ENCODE results near the gene CRISPLD2. TPM values are rescaled to one million over a fixed set of nuclear protein-coding genes. Genes with fewer than 3 reads are reported as not detected.

The CRISPLD2 gene
- total and polyA plus RNA-seq, 10 of the 15 experiments (the other 5 are each of a cell fraction or from before 2014, with no cell fraction given) = 0.03 to 0.30 (median 0.08) TPM; not detected in 5

- POLR2A ChIA-PET = no interaction called here
- in situ Hi-C loops (cut with MboI) = no loop called here
- no peak for ATAC-seq
- no peaks in the 10 kb centered on the region; a peak in 2 of 4 replicates for H3K27me3 ChIP-seq (replicated peaks in 1 of 2; ENCODE audit: control insufficient read depth in 2 of 2, insufficient read depth in 2 of 2, low read length in 1 of 2)
- no peak overlapping the region for H2AFZ ChIP-seq (ENCODE audit: control insufficient read depth, low read depth, low read length)
- SMC1A ChIA-PET (ENCODE audit: uncharacterized antibody, unreplicated experiment) = interaction anchor here (0.9 kb wide), 1 partner anchor 79 kb away, joined by 3 read pairs; no protein-coding TSS in a partner anchor
- intact Hi-C loops (cut with micrococcal nuclease; ENCODE audit: unreplicated experiment) = loop anchor here (1.0 kb wide), 1 partner anchor 24 kb away; no protein-coding TSS in a partner anchor
- H3K4me1 ChIP-seq (ENCODE audit: control insufficient read depth, insufficient read depth, low read length) = no peaks in the 10 kb centered on the region
- no peaks in the 10 kb centered on the region for H4K20me1 ChIP-seq (ENCODE audit: control insufficient read depth, insufficient read depth)
- CTCF ChIA-PET = interaction anchor here (1.4 kb wide), 1 partner anchor 211 kb away, joined by 3 read pairs; no protein-coding TSS in a partner anchor
- no peak overlapping the region for H3K4me2 ChIP-seq (ENCODE audit: control insufficient read depth, insufficient read depth)
- TF ChIP-seq ZNF274 (IDR thresholded peaks at IDR 0.05; ENCODE audit: insufficient read depth, insufficient read length) (no peak), MYC (IDR thresholded peaks at IDR 0.05; ENCODE audit: insufficient read depth, insufficient read length, insufficient replicate concordance, low read length, severe bottlenecking) (no peak), MTA2 (IDR thresholded peaks at IDR 0.05; ENCODE audit: low read depth) (no peak), NR2C1 (IDR thresholded peaks at IDR 0.05) (no peak), NR2C2 (IDR thresholded peaks at IDR 0.05; ENCODE audit: borderline replicate concordance, control insufficient read depth, insufficient read length, low read depth) (no peak), ZNF24 (IDR thresholded peaks at IDR 0.05) (no peak), HDGF (IDR thresholded peaks at IDR 0.05) (no peak), RAD21 (IDR thresholded peaks at IDR 0.05; ENCODE audit: insufficient read depth, low read depth, low read length) (no peak), BHLHE40 (IDR thresholded peaks at IDR 0.05; ENCODE audit: borderline replicate concordance in 1 of 2, low read depth in 2 of 2, low read length in 1 of 2) (no peak), ZNF687 (IDR thresholded peaks at IDR 0.05) (no peak), POLR2AphosphoS2 (IDR thresholded peaks at IDR 0.05; ENCODE audit: low read depth, low read length) (no peak)
- TF ChIP-seq, protein P1, sequence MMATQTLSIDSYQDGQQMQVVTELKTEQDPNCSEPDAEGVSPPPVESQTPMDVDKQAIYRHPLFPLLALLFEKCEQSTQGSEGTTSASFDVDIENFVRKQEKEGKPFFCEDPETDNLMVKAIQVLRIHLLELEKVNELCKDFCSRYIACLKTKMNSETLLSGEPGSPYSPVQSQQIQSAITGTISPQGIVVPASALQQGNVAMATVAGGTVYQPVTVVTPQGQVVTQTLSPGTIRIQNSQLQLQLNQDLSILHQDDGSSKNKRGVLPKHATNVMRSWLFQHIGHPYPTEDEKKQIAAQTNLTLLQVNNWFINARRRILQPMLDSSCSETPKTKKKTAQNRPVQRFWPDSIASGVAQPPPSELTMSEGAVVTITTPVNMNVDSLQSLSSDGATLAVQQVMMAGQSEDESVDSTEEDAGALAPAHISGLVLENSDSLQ (IDR thresholded peaks at IDR 0.05) = no peak
- TF ChIP-seq, protein P2, sequence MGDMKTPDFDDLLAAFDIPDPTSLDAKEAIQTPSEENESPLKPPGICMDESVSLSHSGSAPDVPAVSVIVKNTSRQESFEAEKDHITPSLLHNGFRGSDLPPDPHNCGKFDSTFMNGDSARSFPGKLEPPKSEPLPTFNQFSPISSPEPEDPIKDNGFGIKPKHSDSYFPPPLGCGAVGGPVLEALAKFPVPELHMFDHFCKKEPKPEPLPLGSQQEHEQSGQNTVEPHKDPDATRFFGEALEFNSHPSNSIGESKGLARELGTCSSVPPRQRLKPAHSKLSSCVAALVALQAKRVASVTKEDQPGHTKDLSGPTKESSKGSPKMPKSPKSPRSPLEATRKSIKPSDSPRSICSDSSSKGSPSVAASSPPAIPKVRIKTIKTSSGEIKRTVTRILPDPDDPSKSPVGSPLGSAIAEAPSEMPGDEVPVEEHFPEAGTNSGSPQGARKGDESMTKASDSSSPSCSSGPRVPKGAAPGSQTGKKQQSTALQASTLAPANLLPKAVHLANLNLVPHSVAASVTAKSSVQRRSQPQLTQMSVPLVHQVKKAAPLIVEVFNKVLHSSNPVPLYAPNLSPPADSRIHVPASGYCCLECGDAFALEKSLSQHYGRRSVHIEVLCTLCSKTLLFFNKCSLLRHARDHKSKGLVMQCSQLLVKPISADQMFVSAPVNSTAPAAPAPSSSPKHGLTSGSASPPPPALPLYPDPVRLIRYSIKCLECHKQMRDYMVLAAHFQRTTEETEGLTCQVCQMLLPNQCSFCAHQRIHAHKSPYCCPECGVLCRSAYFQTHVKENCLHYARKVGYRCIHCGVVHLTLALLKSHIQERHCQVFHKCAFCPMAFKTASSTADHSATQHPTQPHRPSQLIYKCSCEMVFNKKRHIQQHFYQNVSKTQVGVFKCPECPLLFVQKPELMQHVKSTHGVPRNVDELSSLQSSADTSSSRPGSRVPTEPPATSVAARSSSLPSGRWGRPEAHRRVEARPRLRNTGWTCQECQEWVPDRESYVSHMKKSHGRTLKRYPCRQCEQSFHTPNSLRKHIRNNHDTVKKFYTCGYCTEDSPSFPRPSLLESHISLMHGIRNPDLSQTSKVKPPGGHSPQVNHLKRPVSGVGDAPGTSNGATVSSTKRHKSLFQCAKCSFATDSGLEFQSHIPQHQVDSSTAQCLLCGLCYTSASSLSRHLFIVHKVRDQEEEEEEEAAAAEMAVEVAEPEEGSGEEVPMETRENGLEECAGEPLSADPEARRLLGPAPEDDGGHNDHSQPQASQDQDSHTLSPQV (IDR thresholded peaks at IDR 0.05) = no peak
- H3K79me2 ChIP-seq (ENCODE audit: control insufficient read depth, insufficient read depth, low read length) = no peaks in the 10 kb centered on the region
- 63% methylated on average over 20 of the region's 20 CpGs for WGBS (ENCODE audit: insufficient coverage, insufficient replicate concordance, low lambda C conversion rate, missing lambda C conversion rate)
- no peaks in the 10 kb centered on the region for H3K36me3 ChIP-seq (ENCODE audit: control insufficient read depth in 2 of 2, insufficient read depth in 2 of 2, low read length in 1 of 2)
- no peak overlapping the region for H3K9ac ChIP-seq (ENCODE audit: control insufficient read depth, insufficient read depth, low read length)
- H3K27ac ChIP-seq (ENCODE audit: control insufficient read depth, insufficient read depth) = no peak overlapping the region
- no peak for FAIRE-seq
- H3K4me3 ChIP-seq = no peak overlapping the region
- DNase-seq (ENCODE audit: low read depth, low spot score) = no peak
- BruUV-seq (replicated peaks) = no TSS peak
- no peaks in the 10 kb centered on the region; the same call in 2 of the 3 replicates for H3K9me3 ChIP-seq (replicated peaks; ENCODE audit: control insufficient read depth, insufficient read depth, low read length)
- RAD21 ChIA-PET (ENCODE audit: unreplicated experiment) = no interaction called here
These were observed 12.8 kb downstream of the CRISPLD2 start for GRCh38 chr16:84832488-84833143.

Measured in GM12878 (cell line).